Measurements from ENCODE around the gene USP11. TPM values are rescaled to one million over a fixed set of nuclear protein-coding genes. Genes with fewer than 3 reads are reported as not detected.
A peak's percentile ranks its signal among the peaks of the same experiment; 100 is the strongest.

USP11 gene
- total RNA-seq, 1 donor from 2014 or later: 190 TPM

DNA sequence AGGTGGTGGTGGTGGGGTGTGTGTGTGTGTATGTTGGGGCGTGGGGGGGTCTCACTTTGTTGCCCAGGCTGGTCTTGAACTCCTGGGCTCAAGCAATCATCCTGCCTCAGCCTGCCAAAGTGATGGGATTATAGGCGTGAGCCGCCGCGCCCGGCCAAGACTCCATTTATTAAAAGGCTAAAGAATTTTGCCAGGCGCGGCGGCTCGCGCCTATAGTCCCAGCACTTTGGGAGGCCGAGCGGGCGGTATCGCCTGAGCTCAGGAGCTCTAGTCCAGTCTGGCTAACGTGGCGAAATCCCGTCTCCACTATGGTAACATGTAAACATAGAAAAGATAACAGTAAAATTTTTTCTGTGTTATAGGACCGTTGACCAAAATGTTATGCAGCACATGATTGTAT lies 42.9 kb upstream of the USP11 start:
- no peak for DNase-seq
- TF ChIP-seq, protein P1, sequence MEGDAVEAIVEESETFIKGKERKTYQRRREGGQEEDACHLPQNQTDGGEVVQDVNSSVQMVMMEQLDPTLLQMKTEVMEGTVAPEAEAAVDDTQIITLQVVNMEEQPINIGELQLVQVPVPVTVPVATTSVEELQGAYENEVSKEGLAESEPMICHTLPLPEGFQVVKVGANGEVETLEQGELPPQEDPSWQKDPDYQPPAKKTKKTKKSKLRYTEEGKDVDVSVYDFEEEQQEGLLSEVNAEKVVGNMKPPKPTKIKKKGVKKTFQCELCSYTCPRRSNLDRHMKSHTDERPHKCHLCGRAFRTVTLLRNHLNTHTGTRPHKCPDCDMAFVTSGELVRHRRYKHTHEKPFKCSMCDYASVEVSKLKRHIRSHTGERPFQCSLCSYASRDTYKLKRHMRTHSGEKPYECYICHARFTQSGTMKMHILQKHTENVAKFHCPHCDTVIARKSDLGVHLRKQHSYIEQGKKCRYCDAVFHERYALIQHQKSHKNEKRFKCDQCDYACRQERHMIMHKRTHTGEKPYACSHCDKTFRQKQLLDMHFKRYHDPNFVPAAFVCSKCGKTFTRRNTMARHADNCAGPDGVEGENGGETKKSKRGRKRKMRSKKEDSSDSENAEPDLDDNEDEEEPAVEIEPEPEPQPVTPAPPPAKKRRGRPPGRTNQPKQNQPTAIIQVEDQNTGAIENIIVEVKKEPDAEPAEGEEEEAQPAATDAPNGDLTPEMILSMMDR (IDR thresholded peaks at IDR 0.05; ENCODE audit: partially characterized antibody, unreplicated experiment): no peak
- no peak overlapping the region for H3K4me3 Mint-ChIP-seq (ENCODE audit: unreplicated experiment)
- no peaks in the 10 kb centered on the region for H3K9me3 Mint-ChIP-seq (ENCODE audit: unreplicated experiment)
- no peaks in the 10 kb centered on the region for H3K36me3 Mint-ChIP-seq (ENCODE audit: unreplicated experiment)
- H3K27ac Mint-ChIP-seq (ENCODE audit: unreplicated experiment): no peak overlapping the region
- peaks cover 3% of the 10 kb centered on the region for H3K4me1 Mint-ChIP-seq (ENCODE audit: low read depth, unreplicated experiment)
- H3K27me3 Mint-ChIP-seq (ENCODE audit: unreplicated experiment): peaks cover 3% of the 10 kb centered on the region

DNA sequence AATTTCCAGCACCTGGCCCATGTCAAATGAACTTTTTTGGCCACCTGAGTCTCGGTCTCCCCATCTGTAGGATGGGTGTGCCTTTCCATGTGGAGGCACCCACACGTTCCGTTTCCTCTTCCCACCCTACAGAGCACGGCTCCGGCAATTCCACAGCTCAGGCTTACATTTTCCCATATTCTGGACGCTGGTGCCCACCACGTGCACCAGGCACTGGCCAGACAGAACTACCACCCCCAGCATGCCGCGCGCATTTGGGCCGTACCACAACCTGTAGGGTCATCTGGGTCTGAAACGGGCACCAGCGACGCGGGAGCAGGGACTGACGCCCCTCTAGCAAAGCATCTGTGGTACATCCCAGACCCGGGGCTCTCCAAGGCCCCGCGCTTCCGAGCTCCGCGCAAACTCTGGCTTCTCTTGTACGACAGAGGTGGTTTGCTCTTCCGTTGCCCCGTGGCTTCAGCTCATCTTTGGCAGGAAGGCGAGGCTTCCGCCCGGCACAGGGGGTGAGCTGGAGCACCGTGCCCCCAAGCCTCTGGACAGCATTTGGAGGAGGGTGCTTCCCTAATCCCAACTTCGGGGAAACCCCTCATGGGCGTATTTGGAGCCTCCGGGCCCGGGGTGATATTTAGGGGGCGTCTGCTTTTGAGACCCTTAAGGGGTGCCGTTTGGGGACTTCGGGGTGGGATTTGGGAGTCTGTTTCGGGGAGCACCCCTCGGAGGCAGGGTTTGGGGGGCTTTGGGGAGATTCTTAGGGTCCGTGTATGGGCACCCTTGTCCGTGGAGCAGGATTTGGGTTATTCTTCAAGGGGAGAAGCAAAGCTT lies 42.2 kb upstream of the USP11 start:
- Mint-ChIP-seq H3K9me3 (ENCODE audit: unreplicated experiment) (no peaks in the 10 kb centered on the region), H3K27me3 (ENCODE audit: unreplicated experiment) (peaks cover 5% of the 10 kb centered on the region)
- DNase-seq: peak; percentile 87

DNA sequence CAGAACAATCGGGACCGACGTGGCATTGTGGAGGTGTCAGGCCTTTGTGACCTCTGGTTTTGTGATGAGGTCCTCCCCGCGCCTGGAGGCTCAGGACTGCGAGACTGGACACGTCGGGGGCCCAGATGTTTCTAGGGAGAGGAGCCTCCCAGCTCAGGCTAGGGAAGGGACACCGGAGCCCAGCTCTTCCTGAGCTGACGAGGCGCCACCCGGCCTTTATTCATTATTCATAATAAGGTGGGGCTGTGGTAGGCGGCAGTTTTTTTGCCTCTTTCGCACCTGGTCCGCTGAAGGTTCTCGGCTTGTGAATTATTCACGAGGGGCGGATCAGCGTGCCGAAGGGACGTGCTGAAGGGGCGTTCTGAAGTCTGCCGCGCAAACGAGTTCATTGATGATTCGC lies 41.5 kb upstream of the USP11 start:
- H3K27me3 Mint-ChIP-seq (ENCODE audit: unreplicated experiment): peaks cover 3% of the 10 kb centered on the region
- peak overlapping the region; percentile 88 for H3K4me3 Mint-ChIP-seq (ENCODE audit: unreplicated experiment)
- TF ChIP-seq, protein P1 (IDR thresholded peaks at IDR 0.05; ENCODE audit: partially characterized antibody, unreplicated experiment): no peak
- DNase-seq: no peak
- H3K27ac Mint-ChIP-seq (ENCODE audit: unreplicated experiment): no peak overlapping the region
- peaks cover 11% of the 10 kb centered on the region for H3K4me1 Mint-ChIP-seq (ENCODE audit: low read depth, unreplicated experiment)
- H3K9me3 Mint-ChIP-seq (ENCODE audit: unreplicated experiment): peaks cover 6% of the 10 kb centered on the region
- H3K36me3 Mint-ChIP-seq (ENCODE audit: unreplicated experiment): no peaks in the 10 kb centered on the region

More for the DNA sequence above, 42.2 kb upstream of the USP11 start:
- Mint-ChIP-seq H3K4me1 (ENCODE audit: low read depth, unreplicated experiment) (peaks cover 5% of the 10 kb centered on the region), H3K27ac (ENCODE audit: unreplicated experiment) (no peak overlapping the region), H3K4me3 (ENCODE audit: unreplicated experiment) (peak overlapping the region; percentile 88), H3K36me3 (ENCODE audit: unreplicated experiment) (no peaks in the 10 kb centered on the region)
- TF ChIP-seq, protein P1 (IDR thresholded peaks at IDR 0.05; ENCODE audit: partially characterized antibody, unreplicated experiment): no peak

DNA sequence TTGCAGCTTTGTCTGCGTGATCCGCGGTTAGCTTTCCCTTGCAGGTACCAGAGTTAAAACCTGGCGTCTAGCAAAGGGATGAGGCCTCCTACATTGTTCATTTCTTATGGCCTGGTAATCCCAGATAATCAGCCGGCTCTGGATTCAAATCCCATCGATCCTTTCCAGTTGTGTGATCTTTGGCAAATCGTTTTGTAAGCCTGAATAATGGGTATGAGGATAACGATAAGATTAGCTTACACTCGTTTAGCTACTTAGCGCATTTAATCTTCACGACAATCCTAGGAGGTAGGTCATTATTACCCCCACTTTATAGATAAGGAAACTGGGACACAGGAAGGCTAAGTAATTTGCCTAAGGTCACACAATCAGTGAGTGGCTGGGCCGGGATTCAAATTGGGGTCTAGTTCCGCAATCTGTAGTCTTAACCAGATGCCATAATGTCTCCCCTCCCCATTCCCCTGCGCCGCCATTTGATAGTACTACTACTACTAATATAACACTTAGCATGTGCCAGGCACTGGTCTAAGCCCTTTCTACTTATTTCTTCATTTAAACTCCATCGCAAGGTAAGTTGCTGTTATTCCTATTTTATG lies 40.9 kb upstream of the USP11 start:
- DNase-seq: no peak
- Mint-ChIP-seq H3K9me3 (ENCODE audit: unreplicated experiment) (peaks cover 8% of the 10 kb centered on the region), H3K27ac (ENCODE audit: unreplicated experiment) (no peak overlapping the region), H3K4me3 (ENCODE audit: unreplicated experiment) (peak overlapping the region; percentile 88), H3K4me1 (ENCODE audit: low read depth, unreplicated experiment) (peaks cover 16% of the 10 kb centered on the region), H3K27me3 (ENCODE audit: unreplicated experiment) (peaks cover 3% of the 10 kb centered on the region), H3K36me3 (ENCODE audit: unreplicated experiment) (no peaks in the 10 kb centered on the region)
- TF ChIP-seq, protein P1 (IDR thresholded peaks at IDR 0.05; ENCODE audit: partially characterized antibody, unreplicated experiment): no peak

Data from glutamatergic neuron (in vitro differentiated cells).